Measurements from ENCODE around the gene GALNT2. TPM values are rescaled to one million over a fixed set of nuclear protein-coding genes. Genes with fewer than 3 reads are reported as not detected.

GALNT2 gene
- total and polyA plus RNA-seq, 9 of the 15 experiments (the other 6 are each of a cell fraction or from before 2014, with no cell fraction given), result 1.6 to 106 (median 51.9) TPM

- TF ChIP-seq FOXJ2 (tag; IDR thresholded peaks at IDR 0.05), result no peak
- TF ChIP-seq ZNF407 (IDR thresholded peaks at IDR 0.05; ENCODE audit: low read depth), result no peak
- TF ChIP-seq ZNF197 (CRISPR knock-in tag; IDR thresholded peaks at IDR 0.05; ENCODE audit: low read depth), result peak; percentile 97
- no peak for TF ChIP-seq RBBP5 (IDR thresholded peaks at IDR 0.05; ENCODE audit: borderline replicate concordance, insufficient read depth, low read length, poor library complexity, severe bottlenecking)
- no peak for TF ChIP-seq MYC (IDR thresholded peaks at IDR 0.05; ENCODE audit: low read depth, low read length)
- TF ChIP-seq MYC (CRISPR knock-in tag; IDR thresholded peaks at IDR 0.05; ENCODE audit: borderline replicate concordance, low read depth), result peak; percentile 95
- TF ChIP-seq LCOR (CRISPR knock-in tag; IDR thresholded peaks at IDR 0.05), result no peak
- TF ChIP-seq ZNF324 (CRISPR knock-in tag; IDR thresholded peaks at IDR 0.05), result peak; percentile 71
- TF ChIP-seq ZC3H4 (CRISPR knock-in tag; IDR thresholded peaks at IDR 0.05; ENCODE audit: borderline replicate concordance), result no peak
- no peak for TF ChIP-seq RBM39 (optimal IDR thresholded peaks at IDR 0.05; ENCODE audit: low read depth, low read length)
- no peak for TF ChIP-seq TOE1 (IDR thresholded peaks at IDR 0.05; ENCODE audit: borderline replicate concordance)
- TF ChIP-seq TOE1 (CRISPR knock-in tag; IDR thresholded peaks at IDR 0.05; ENCODE audit: borderline replicate concordance, low read depth), result no peak
- peak; percentile 82; the same call in 1 of the 2 replicates for TF ChIP-seq ZNF717 (CRISPR knock-in tag; IDR thresholded peaks at IDR 0.05)
- TF ChIP-seq PRMT5 (CRISPR knock-in tag; IDR thresholded peaks at IDR 0.05), result no peak
- no peak for TF ChIP-seq KHSRP (IDR thresholded peaks at IDR 0.05)
- TF ChIP-seq HES1 (IDR thresholded peaks at IDR 0.05; ENCODE audit: low read depth), result no peak
- TF ChIP-seq PHF20 (IDR thresholded peaks at IDR 0.05; ENCODE audit: partially characterized antibody), result no peak
- no peak for TF ChIP-seq ATF7 (IDR thresholded peaks at IDR 0.05)
- peak; percentile 87 for TF ChIP-seq KLF1 (tag; IDR thresholded peaks at IDR 0.05)
- TF ChIP-seq KLF10 (CRISPR knock-in tag; IDR thresholded peaks at IDR 0.05), result peak; percentile 85; the same call in 1 of the 2 replicates
- no peak for TF ChIP-seq MTA3 (IDR thresholded peaks at IDR 0.05; ENCODE audit: borderline replicate concordance)
Observed at GRCh38 chr1:230151924-230152468, 85.0 kb downstream of the GALNT2 start (continued).

Measured in K562 (cell line).